Right lobe of liver (tissue), 4 donors: ENCODE results near the gene MAGEA3.
"Not testable (repeated sequence)": the region's sequence is repeated elsewhere in the genome, so short reads cannot be mapped to it uniquely, and the experiment has no call there.

Experiments
- CTCF ChIP-seq, 4 donors: fragments of 200-600 bp in 3 of 4; fragments of 450-650 bp in 1 of 4; IDR thresholded peaks; one replicate each; pipeline versions ENCODE4 v1.5.1 to v1.8.0; 2016 to 2022; ENCODE audit warnings: antibody characterized with exemption in 4 of 4, mild to moderate bottlenecking in 2 of 4
- POLR2A ChIP-seq: fragments of 450-650 bp; IDR thresholded peaks from one replicate; pipeline ENCODE4 v1.6.1; 2017; ENCODE audit warnings: antibody characterized with exemption, mild to moderate bottlenecking
- donor health status: DM: no; HTN: no; CAD: no.
- donor health status: DM: no; HTN: no; CAD: no.
- donor health status: DM: no; HTN: yes; CAD: no.

- not testable (repeated sequence) for TF ChIP-seq POLR2A; CTCF (IDR thresholded peaks at IDR 0.05)
Observed at GRCh38 chrX:152734143-152734858, 35.7 kb downstream of the MAGEA3 start.
